ENCODE data around the gene ABCF2.

Gene ABCF2

DNA sequence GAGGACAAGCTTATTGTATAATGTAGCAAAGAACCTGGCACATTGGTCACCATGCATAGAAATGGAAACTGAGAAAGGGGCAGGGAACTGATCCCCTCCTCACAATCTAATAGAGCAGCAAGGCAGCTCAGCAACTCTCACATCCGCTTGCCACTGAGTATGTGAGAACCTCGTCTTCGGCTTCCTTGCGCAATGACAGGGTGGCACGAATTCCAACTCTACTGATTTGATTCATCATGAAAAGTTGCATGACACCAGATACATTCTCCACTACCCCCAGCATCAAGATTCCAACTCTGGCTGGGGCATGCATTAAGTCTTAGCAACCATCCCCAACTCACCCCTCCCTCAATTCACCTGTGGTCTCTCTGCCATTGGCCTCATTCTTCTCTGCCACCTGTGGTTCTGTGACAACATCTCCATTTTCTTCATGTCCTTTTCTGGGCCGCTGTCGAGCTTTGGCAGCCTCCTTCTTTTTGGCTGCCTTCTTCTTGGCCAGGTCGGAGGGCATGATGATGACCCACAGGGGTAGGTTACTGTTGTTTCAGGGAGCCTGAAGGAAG, 976 bp downstream of the ABCF2 start:
- DNase-seq (ENCODE audit: low spot score), result no peak

DNA sequence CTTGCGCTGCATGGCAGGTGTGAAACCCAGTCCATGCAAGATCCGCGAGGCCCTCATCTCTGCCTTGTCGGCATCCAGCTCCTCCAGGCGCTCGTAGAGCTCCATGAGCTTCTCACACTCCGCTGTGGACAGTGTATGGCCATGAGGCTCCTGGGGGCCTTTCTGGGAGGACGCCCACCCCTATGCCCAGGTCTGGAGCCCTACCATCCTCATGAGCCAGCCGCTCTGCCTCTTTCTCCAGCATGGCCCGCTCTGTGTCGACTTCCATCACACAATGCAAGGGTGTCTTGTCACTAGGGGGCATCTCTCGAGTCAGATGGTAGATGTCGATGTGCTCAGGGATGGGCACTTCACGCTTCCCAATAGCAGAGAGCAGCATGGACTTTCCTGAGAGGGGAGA, 3.3 kb downstream of the ABCF2 start:
- no peak for DNase-seq (ENCODE audit: low spot score)

DNA sequence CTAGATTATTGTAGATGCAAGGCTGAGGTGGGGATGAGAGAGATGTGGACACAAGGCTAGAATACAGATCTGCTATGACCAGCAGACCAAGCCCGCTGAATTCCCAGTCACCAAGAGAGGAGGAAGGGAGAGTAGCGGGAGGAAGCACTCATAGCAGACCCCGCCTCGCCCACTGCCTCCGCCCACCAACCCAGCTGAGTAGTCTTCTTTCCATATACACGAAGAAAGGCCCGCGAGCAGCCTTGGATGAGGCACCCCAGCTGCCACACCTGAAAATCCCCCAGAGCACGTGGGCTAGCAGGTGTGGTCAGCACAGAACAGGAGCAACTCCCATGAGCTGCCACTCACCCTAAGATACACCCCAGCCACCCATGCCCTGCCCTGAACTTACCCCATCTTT, 8.8 kb downstream of the ABCF2 start:
- DNase-seq (ENCODE audit: low spot score), result no peak

DNA sequence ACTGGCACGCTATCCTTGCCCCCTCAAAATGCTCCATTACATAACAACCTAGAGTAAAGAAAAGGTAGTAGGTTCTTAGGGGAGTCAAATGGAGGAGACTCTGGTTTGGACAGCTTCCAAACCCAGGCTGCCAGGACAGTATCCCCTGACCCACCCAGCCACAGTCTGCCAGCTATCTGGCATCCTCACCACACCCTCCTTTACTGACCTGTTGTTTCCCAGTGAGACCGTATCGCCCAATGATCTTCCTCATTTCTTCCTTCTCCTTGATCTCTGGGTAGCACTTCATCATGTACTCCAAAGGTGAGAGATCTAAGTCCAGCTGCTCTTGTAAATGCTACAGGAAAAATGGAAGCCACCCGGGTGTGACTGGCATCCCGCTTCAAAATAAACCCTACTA, 11.6 kb downstream of the ABCF2 start:
- DNase-seq (ENCODE audit: low spot score), result no peak

DNA sequence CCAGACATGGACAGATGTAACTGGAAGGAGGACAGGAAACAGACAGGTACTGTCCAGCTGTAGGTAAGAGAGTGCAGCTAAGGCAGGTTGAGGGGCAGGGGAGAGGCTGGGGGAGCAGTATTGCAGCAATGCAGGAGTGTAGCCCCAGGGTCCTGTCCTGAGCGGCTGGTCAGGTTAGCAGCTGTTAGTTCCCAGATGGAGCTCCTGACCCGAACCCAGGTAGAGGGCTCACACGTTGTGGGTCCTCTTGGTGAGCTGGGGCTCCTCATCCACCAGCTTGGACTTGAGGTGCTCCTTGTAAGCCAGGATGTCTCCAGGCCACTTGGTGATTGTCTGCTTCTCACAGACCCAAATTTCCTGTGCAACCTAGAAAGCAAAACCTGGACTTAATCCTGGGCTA, 13.2 kb downstream of the ABCF2 start:
- no peak for DNase-seq (ENCODE audit: low spot score)

GRCh38 chr7:151212626-151213025, 14.4 kb downstream of the ABCF2 start:
- DNase-seq (ENCODE audit: low spot score), result no peak

DNA sequence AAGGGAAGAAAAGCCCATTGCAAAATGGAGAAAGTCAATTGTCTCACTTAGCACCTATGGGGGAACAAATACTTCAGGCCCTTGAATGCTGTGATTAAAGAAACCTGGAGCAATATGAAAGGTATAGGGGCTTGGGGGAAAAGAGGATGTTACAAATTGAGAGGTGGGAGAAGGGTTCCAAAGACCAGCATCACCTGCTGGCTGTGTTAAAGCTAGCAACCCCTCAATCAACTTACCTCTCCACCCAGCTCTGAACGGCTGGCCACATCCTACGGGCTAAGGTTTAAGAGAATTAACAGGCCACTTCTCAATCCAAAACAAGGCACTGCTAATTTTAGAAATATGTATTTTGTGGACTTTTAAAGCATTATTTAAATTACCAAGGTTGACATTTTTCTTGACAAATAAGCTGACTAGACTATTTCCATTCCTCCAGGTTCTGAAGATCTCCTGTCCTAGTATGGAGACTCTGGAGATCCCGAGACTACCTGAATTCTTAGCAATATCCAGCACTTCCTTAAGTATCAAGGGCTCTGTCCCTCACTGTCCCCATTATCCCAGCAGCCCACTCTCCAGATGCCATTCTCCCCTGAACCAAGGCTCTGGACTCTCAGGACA, 15.7 kb downstream of the ABCF2 start:
- DNase-seq (ENCODE audit: low spot score), result no peak

GRCh38 chr7:151210087-151210854, 16.7 kb downstream of the ABCF2 start, which contains the start of gene H2BK1:
TSS of gene H2BK1 (minus strand) at chr7:151210488. CDS start at chr7:151210318, 170 bp downstream.
- DNase-seq (ENCODE audit: low spot score), result no peak

GRCh38 chr7:151209588-151209987, 17.4 kb downstream of the ABCF2 start:
- no peak for DNase-seq (ENCODE audit: low spot score)

DNA sequence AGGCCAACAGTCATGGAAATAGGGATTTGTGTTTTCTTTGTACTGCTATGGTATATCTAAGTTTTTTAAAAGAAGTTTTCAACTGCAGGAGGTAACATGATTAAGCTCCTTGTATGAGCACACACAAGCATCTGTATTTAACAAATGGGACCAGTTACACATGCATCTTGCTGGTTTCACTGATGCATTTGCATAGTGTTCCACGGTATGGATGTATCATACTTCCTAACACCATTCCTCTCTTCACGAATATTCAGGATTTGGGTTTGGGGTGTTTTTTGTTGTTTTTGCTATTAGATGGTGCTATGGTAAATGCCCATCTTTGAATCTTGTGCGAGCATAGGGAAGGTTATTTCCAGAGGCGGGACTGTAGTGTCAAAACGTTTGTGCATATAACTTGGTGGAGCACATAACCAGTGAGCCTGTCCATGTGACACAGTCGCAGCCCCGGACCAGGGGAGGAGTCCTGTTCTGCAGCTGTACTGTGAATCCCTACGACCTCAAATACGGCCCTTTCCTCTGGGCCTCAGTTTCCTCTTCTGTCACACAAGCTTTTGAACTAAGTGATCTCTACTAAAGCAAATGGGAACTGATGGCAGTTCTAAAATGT, 18.6 kb downstream of the ABCF2 start:
- no peak for DNase-seq (ENCODE audit: low spot score)

- no peak for DNase-seq (ENCODE audit: low spot score)
Observed at GRCh38 chr7:151207804-151208203, 19.2 kb downstream of the ABCF2 start.

- DNase-seq (ENCODE audit: low spot score), result no peak
Observed at GRCh38 chr7:151207315-151207714, 19.7 kb downstream of the ABCF2 start.

GRCh38 chr7:151206914-151207313, 20.1 kb downstream of the ABCF2 start:
- DNase-seq (ENCODE audit: low spot score), result no peak

DNA sequence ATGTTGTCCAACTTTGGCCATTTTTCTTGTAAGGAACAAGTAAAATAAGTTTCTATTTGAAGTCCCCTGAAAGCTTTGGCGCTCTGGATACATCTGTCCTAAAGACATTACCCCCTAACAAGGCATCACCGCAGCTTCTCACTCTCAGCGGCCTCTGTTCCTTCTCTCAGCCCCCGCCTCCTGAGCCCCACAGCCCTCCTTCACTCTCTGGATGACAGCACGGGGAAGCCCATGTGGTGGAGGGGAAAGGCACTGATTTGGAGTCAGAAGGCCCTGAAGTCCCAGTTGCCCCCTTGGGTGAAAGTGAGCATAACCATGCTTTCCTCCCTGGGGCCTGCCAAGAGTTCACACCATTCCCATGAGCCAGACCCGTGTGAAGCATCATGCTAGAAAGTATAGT, 21.3 kb downstream of the ABCF2 start:
- no peak for DNase-seq (ENCODE audit: low spot score)

- no peak for DNase-seq (ENCODE audit: low spot score)
Observed at GRCh38 chr7:151204383-151205032, 22.5 kb downstream of the ABCF2 start.

DNA sequence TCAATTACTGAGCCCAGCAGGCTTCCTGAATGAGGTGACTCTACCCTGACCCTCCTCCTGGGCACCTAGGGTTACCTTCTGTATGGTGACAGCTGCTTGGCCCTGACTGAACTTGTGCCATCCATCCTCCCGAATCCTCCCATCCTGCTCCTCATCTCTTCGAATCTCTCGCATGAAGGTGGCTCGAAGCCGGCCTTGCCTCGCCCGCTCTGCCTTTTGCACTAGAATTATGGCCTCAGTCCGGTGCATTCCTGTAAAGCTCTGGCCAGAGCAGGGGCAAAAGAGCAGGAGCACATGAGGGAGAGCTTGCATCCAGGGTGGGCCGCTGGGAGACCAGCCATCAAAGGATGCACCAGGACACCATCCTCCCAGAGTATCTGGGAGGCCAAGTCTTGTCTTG, 24.2 kb downstream of the ABCF2 start:
- DNase-seq (ENCODE audit: low spot score), result no peak

DNA sequence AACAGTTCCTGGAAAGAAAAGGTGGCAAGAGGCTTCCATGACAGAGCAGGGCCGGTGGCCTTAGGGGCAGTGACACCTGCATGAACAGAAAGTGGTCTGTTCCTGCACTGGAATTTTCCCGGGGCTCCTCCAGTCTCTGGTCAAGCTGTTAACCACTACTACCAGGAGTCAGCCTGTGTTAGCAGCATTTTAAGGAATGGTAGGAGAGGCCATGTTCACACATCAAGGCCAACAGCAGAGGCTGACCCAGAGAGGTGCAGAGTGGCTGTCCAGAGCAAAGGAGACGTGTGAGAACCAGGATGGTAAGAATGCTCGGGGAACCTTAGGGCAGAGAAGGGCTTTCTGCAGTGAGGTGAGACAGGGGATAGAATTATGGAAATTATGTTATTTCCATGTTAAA, 25.3 kb downstream of the ABCF2 start:
- no peak for DNase-seq (ENCODE audit: low spot score)

DNA sequence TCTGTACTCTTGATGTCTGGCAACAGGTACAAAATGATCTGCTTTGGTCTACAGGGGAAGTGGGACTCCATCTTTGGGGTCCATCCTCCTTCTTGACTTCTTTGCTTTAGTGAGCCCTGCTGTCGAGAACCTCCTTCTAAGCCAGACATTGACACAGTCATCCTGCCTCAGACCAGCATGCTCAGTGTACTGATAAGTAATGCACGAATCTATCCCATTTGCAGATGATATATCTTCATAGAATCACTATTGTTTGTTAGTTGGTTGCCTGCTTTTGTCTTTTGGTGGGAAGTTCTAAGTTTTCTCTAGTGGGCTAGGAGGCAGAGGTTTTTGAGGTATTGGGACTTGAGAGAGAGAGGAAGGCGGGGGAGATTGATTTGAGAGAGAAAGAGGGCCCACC, 25.7 kb downstream of the ABCF2 start:
- DNase-seq (ENCODE audit: low spot score), result no peak

DNA sequence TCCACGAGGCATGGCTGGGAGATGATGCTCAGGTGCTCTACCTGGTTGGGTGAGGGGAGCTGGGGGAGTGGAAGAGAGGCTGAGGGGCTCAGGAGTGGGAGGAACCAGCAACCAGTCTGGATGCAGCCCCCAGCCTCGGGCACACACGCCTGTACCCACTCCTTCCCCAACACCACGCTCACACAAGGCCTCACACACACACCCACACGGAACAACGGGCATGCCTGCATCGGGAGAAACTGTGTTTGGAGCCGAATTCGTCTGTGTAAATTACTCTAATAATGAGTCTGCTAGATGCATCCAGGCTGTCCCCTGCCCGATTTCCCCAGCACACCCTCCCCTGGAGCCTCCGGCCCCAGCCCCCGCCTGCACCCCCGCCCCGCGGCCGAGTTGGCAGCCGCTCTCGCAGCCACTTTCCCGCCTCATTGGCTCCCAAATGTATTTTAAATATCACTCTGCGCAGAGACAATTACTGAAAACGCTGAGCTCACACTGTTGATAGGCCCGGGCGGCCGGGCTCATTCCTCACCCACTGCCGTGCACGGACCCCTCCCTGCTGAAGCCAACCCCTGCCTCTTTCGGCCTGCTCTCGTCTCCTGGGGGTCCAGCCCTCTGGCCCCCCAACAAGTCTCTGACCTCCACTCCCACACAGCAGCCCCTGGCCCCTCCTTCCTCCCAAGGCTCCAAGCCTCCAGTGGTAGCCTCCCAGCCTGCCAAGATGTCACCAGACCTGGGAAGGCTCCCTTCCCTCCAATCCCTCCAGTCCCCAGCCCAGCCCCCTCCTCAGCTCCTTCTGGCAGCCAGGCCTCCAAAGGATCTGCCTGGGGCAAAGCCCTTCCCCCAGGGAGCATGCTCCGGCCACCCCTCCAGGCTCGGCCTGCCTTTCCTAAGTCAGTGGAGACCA, 27.8 kb downstream of the ABCF2 start:
- no peak for DNase-seq (ENCODE audit: low spot score)

GRCh38 chr7:151197932-151198331, 29.1 kb downstream of the ABCF2 start:
- DNase-seq (ENCODE audit: low spot score), result no peak

DNA sequence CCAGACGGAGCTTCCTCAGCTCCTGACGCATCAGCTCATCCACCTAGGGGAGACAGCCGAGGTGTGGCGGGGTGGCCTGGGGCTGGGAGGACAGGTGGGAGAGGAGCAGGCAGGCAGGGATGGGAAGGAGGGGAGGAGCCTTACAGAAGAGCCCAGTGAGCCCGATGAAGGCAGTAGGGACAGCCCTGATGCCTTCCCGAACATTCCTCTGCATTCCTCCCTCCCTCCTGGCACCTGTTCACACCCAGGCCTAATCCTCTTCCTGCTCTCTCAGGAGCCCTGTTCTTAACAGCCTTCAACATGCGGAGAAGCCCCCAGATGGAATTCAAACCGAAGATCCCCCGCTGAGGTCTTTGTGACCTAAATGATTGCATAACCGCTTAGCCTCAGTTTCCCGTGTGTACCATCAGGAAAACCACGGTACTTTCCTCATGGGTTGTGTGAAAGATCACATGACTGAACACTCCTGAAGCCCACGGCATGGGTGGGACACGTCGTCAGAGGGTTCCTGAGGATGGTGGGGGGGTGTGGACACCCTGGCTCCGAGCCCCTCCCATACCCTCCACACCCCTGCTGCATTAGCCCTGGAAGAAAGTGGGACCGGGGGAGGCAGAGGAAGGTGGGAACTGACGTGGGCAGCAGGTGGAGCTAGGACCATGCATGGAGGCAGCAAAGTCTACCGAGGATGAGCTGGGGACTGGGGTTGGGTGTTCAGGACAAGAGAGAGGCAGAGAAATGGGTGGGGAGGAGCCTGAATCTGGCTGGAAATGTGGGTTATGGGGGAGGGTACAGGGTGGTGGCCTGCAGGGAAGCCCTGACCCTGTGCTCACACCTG, 31.2 kb downstream of the ABCF2 start:
- DNase-seq (ENCODE audit: low spot score), result no peak
